Urinary bladder (tissue), 4 donors: Measurements from ENCODE around the gene HPS1. TPM values are rescaled to one million over a fixed set of nuclear protein-coding genes. Genes with fewer than 3 reads are reported as not detected.

ENCODE experiments used
- DNase-seq: peaks from one replicate; pipeline ENCODE4 v3.0.0-alpha.2; 2015; ENCODE audit errors: extremely low spot score
- H3K27ac ChIP-seq: one replicate; pipeline ENCODE4 v1.5.1; 2013; ENCODE audit warnings: low read depth, mild to moderate bottlenecking, moderate library complexity
- H3K36me3 ChIP-seq: one replicate; pipeline ENCODE4 v1.6.1; 2013; ENCODE audit warnings: mild to moderate bottlenecking, moderate library complexity; ENCODE audit not compliant: insufficient read depth
- H3K4me1 ChIP-seq: one replicate; pipeline ENCODE4 v1.6.1; 2013; ENCODE audit warnings: mild to moderate bottlenecking, moderate library complexity; ENCODE audit not compliant: insufficient read depth
- H3K4me3 ChIP-seq: one replicate; pipeline ENCODE4 v1.5.1; 2013; ENCODE audit warnings: low read depth, low read length
- WGBS: extraction: QIAGEN DNeasy Blood & Tissue Kit; methylation state at CpG from one replicate; pipeline ENCODE4 v1.1.7; 2013; 5-methylcytosine and 5-hydroxymethylcytosine counted together
- polyA plus RNA-seq: library from polyadenylated mRNA; stranded (reverse); fragments of 200-250 nt; gene quantifications from one replicate; pipeline ENCODE4 v1.2.3, GENCODE V29; 2013
- total RNA-seq: library from RNA; depleted of rRNA; stranded (reverse); fragments of >200 nt; gene quantifications from one replicate; pipeline ENCODE4 v1.2.3, GENCODE V29; 2014
- donor health status: healthy with polysubstance abuse.
- donor health status: healthy.

Gene HPS1
- total and polyA plus RNA-seq, 2 donors, result 14.6 to 54.6 TPM

- WGBS, result 71% methylated on average over 12 of the region's 12 CpGs
- DNase-seq, result no peak
- H3K27ac ChIP-seq, result no peak overlapping the region
These were observed 10.1 kb upstream of the HPS1 start for GRCh38 chr10:98456686-98457482.

GRCh38 chr10:98456043-98456570 lies 9.4 kb upstream of the HPS1 start:
- WGBS, result 94% methylated on average over 4 of the region's 4 CpGs
- H3K4me3 ChIP-seq, result no peak overlapping the region
- DNase-seq, result no peak
- peaks cover 2% of the 10 kb centered on the region for H3K4me1 ChIP-seq
- H3K36me3 ChIP-seq, result no peaks in the 10 kb centered on the region
- no peak overlapping the region for H3K27ac ChIP-seq

More at GRCh38 chr10:98456686-98457482, 10.1 kb upstream of the HPS1 start:
- Histone ChIP-seq H3K4me1 (peaks cover 2% of the 10 kb centered on the region), H3K4me3 (no peak overlapping the region), H3K36me3 (no peaks in the 10 kb centered on the region)

GRCh38 chr10:98453729-98454128 lies 7.0 kb upstream of the HPS1 start:
- Histone ChIP-seq H3K4me1 (no peaks in the 10 kb centered on the region), H3K4me3 (no peak overlapping the region), H3K27ac (no peak overlapping the region), H3K36me3 (no peaks in the 10 kb centered on the region)
- no peak for DNase-seq
- WGBS, result 86% methylated on average over 2 of the region's 2 CpGs

- Histone ChIP-seq H3K36me3 (no peaks in the 10 kb centered on the region), H3K4me1 (no peaks in the 10 kb centered on the region), H3K27ac (no peak overlapping the region), H3K4me3 (no peak overlapping the region)
- no peak for DNase-seq
- WGBS, result 66% methylated on average over 1 of the region's 1 CpG
These were observed 3.9 kb upstream of the HPS1 start for GRCh38 chr10:98450618-98451017.

GRCh38 chr10:98449287-98449686 lies 2.6 kb upstream of the HPS1 start:
- DNase-seq, result no peak
- Histone ChIP-seq H3K36me3 (no peaks in the 10 kb centered on the region), H3K4me1 (no peaks in the 10 kb centered on the region), H3K27ac (no peak overlapping the region), H3K4me3 (no peak overlapping the region)

GRCh38 chr10:98446151-98446660 lies 529 bp downstream of the HPS1 start:
- DNase-seq, result no peak
- 1% methylated on average over 28 of the region's 28 CpGs for WGBS
- no peaks in the 10 kb centered on the region for H3K4me1 ChIP-seq
- H3K4me3 ChIP-seq, result peak overlapping the region; percentile 80
- H3K27ac ChIP-seq, result peak overlapping the region; percentile 80
- peaks cover 2% of the 10 kb centered on the region for H3K36me3 ChIP-seq

- Histone ChIP-seq H3K4me3 (no peak overlapping the region), H3K36me3 (peaks cover 2% of the 10 kb centered on the region), H3K27ac (no peak overlapping the region), H3K4me1 (no peaks in the 10 kb centered on the region)
- no peak for DNase-seq
- 66% methylated on average over 10 of the region's 10 CpGs for WGBS
These were observed 1.4 kb downstream of the HPS1 start for GRCh38 chr10:98445200-98445812.

GRCh38 chr10:98444314-98445006 lies 2.3 kb downstream of the HPS1 start:
- DNase-seq, result no peak
- Histone ChIP-seq H3K4me1 (no peaks in the 10 kb centered on the region), H3K27ac (no peak overlapping the region), H3K36me3 (peaks cover 2% of the 10 kb centered on the region), H3K4me3 (no peak overlapping the region)
- WGBS, result 93% methylated on average over 9 of the region's 9 CpGs

GRCh38 chr10:98438715-98439114 lies 8.0 kb downstream of the HPS1 start:
- Histone ChIP-seq H3K4me3 (no peak overlapping the region), H3K36me3 (peaks cover 6% of the 10 kb centered on the region), H3K27ac (no peak overlapping the region), H3K4me1 (no peaks in the 10 kb centered on the region)
- 93% methylated on average over 4 of the region's 4 CpGs for WGBS
- DNase-seq, result no peak

GRCh38 chr10:98436704-98437103 lies 10.0 kb downstream of the HPS1 start:
- DNase-seq, result no peak
- H3K4me3 ChIP-seq, result no peak overlapping the region
- 97% methylated on average over 4 of the region's 4 CpGs for WGBS
- no peaks in the 10 kb centered on the region for H3K4me1 ChIP-seq
- peaks cover 9% of the 10 kb centered on the region for H3K36me3 ChIP-seq
- no peak overlapping the region for H3K27ac ChIP-seq

- WGBS, result 97% methylated on average over 12 of the region's 12 CpGs
- no peak overlapping the region for H3K4me3 ChIP-seq
- no peak for DNase-seq
- H3K27ac ChIP-seq, result no peak overlapping the region
- no peaks in the 10 kb centered on the region for H3K4me1 ChIP-seq
- peaks cover 13% of the 10 kb centered on the region for H3K36me3 ChIP-seq
These were observed 11.6 kb downstream of the HPS1 start for GRCh38 chr10:98435178-98435577.

GRCh38 chr10:98433881-98434732 lies 12.6 kb downstream of the HPS1 start:
- no peak for DNase-seq
- H3K4me3 ChIP-seq, result no peak overlapping the region
- 98% methylated on average over 21 of the region's 21 CpGs for WGBS
- no peak overlapping the region for H3K27ac ChIP-seq
- H3K4me1 ChIP-seq, result no peaks in the 10 kb centered on the region
- peaks cover 16% of the 10 kb centered on the region for H3K36me3 ChIP-seq

- 100% methylated on average over 1 of the region's 1 CpG for WGBS
- Histone ChIP-seq H3K4me1 (no peaks in the 10 kb centered on the region), H3K36me3 (peaks cover 16% of the 10 kb centered on the region), H3K27ac (no peak overlapping the region), H3K4me3 (no peak overlapping the region)
- no peak for DNase-seq
These were observed 13.4 kb downstream of the HPS1 start for GRCh38 chr10:98433371-98433770.
